Prostate gland (tissue), 2 donors: Measurements from ENCODE around the gene SLC22A12.

Experiments
- CTCF ChIP-seq, 4 experiments: fragments of 200-600 bp in 2 of 4; fragments of 450-650 bp in 2 of 4; sonication (generic) in 2 of 4; IDR thresholded peaks; 1 replicate in 3 of 4; 2 replicates in 1 of 4; pipeline ENCODE4 v1.5.1; 2016 to 2019; ENCODE audit warnings: antibody characterized with exemption in 4 of 4, mild to moderate bottlenecking in 2 of 4, moderate library complexity in 2 of 4
- POLR2A ChIP-seq: fragments of 450-650 bp; IDR thresholded peaks from one replicate; pipeline ENCODE4 v1.6.1; 2016; ENCODE audit warnings: antibody characterized with exemption, mild to moderate bottlenecking

DNA sequence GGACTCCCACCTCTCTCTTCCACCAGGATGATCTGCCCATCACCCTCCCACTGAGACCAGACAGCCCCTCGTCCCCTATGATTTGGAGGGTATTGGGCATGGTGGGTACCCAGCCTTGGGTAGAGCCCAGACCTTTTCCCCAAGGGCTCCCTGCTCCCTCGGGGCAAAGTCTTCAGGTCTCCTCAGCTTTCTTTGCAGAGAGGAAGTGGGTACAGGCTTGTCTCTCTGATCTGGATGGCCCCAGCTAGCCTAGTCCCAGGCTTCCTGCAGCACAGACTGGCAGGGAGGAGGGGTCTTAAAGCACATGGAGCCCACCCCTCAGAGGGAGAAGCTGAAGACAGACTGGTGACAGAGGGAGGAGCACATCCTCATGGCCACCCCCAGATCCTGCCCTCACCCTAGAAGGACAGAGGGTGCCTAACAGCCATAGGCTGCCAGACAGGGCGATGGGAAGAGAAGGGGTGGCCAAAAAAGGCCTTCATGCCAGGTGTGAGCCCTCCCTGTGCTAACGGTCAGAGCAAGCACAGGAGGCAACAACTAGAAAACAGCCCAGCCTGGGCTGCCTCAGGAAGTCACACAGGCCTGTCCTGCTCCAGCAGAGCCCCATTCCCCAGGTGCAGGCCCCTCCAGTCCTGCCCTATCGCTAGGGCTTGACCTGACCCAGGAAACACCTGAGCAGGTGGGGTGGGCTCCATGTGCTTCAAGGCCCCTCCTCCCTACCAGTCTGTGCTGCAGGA lies 30.4 kb downstream of the SLC22A12 start:
- TF ChIP-seq CTCF (IDR thresholded peaks at IDR 0.05) (no peak), POLR2A (no peak)
